HG02610 (cell line): Measurements from ENCODE around the gene HIPK2.

ENCODE experiments used
- ATAC-seq: cut with Tn5 transposase; IDR thresholded peaks from one replicate; pipeline ENCODE4 v1.9.1; 2021; ENCODE audit warnings: mild to moderate bottlenecking, moderate library complexity; ENCODE audit not compliant: unreplicated experiment

Gene HIPK2

GRCh38 chr7:139574618-139575337 lies 203.0 kb downstream of the HIPK2 start:
- ATAC-seq: no peak

GRCh38 chr7:139573871-139574270 lies 203.9 kb downstream of the HIPK2 start:
- no peak for ATAC-seq

- no peak for ATAC-seq
These were observed 205.0 kb downstream of the HIPK2 start for GRCh38 chr7:139572704-139573385.

- ATAC-seq: no peak
These were observed 205.7 kb downstream of the HIPK2 start for GRCh38 chr7:139572071-139572470.

GRCh38 chr7:139571651-139572050 lies 206.1 kb downstream of the HIPK2 start:
- ATAC-seq: no peak

- ATAC-seq: no peak
These were observed 206.6 kb downstream of the HIPK2 start for GRCh38 chr7:139571190-139571589.

GRCh38 chr7:139570626-139571025 lies 207.2 kb downstream of the HIPK2 start:
- ATAC-seq: no peak

- no peak for ATAC-seq
These were observed 207.7 kb downstream of the HIPK2 start for GRCh38 chr7:139570119-139570518.

- ATAC-seq: no peak
These were observed 208.8 kb downstream of the HIPK2 start for GRCh38 chr7:139568813-139569490.

- ATAC-seq: no peak
These were observed 209.5 kb downstream of the HIPK2 start for GRCh38 chr7:139568346-139568675.

GRCh38 chr7:139567647-139568345 lies 210.0 kb downstream of the HIPK2 start:
- no peak for ATAC-seq

GRCh38 chr7:139566736-139567646 lies 210.8 kb downstream of the HIPK2 start:
- no peak for ATAC-seq

- ATAC-seq: no peak
These were observed 211.7 kb downstream of the HIPK2 start for GRCh38 chr7:139566075-139566474.

GRCh38 chr7:139563856-139564255 lies 213.9 kb downstream of the HIPK2 start:
- ATAC-seq: no peak

- ATAC-seq: no peak
These were observed 214.7 kb downstream of the HIPK2 start for GRCh38 chr7:139562961-139563565.

- ATAC-seq: no peak
These were observed 215.3 kb downstream of the HIPK2 start for GRCh38 chr7:139562491-139562890.

GRCh38 chr7:139560678-139561077 lies 217.1 kb downstream of the HIPK2 start:
- no peak for ATAC-seq

- no peak for ATAC-seq
These were observed 217.6 kb downstream of the HIPK2 start for GRCh38 chr7:139560199-139560598.

GRCh38 chr7:139559364-139560105 lies 218.3 kb downstream of the HIPK2 start:
- ATAC-seq: no peak
